Neural cell (in vitro differentiated cells): ENCODE measurements around the gene IMPACT. TPM values are rescaled to one million over a fixed set of nuclear protein-coding genes. Genes with fewer than 3 reads are reported as not detected.

Source experiments
- H2AFZ ChIP-seq: fragments of 200-600, 300-800 bp; sonication (generic), shearing (Covaris generic); 2 replicates; pipeline ENCODE4 v1.6.0; 2014; ENCODE audit warnings: low read depth, mild to moderate bottlenecking, antibody characterized with exemption, low read length, moderate library complexity
- H3F3A ChIP-seq: fragments of 200-600 bp; shearing (Covaris generic); 2 replicates; pipeline ENCODE4 v1.6.1; 2016; ENCODE audit warnings: mild to moderate bottlenecking, moderate library complexity, mixed read lengths, antibody characterized with exemption, low read length; ENCODE audit not compliant: insufficient read depth, poor library complexity, severe bottlenecking
- H3K27ac ChIP-seq: fragments of 200-600, 300-800 bp; sonication (generic), shearing (Covaris generic); 2 replicates; pipeline ENCODE4 v1.5.1; 2014; ENCODE audit warnings: mild to moderate bottlenecking, low read length, moderate library complexity
- H3K27me3 ChIP-seq: fragments of 300-800, 200-600 bp; sonication (generic), shearing (Covaris generic); 2 replicates; pipeline ENCODE4 v1.6.0; 2014; ENCODE audit warnings: mild to moderate bottlenecking, low read depth, low read length, moderate library complexity; ENCODE audit not compliant: insufficient read depth
- H3K36me3 ChIP-seq: fragments of 300-800, 200-600 bp; sonication (generic), shearing (Covaris generic); 2 replicates; pipeline ENCODE4 v1.5.1; 2014; ENCODE audit warnings: mild to moderate bottlenecking, antibody characterized with exemption, low read length, moderate library complexity; ENCODE audit not compliant: insufficient read depth
- H3K4me2 ChIP-seq: fragments of 300-800, 200-600 bp; sonication (generic), shearing (Covaris generic); 2 replicates; pipeline ENCODE4 v1.6.0; 2014; ENCODE audit warnings: mild to moderate bottlenecking, low read length
- H3K4me3 ChIP-seq: fragments of 300-800, 200-600 bp; sonication (generic), shearing (Covaris generic); 2 replicates; pipeline ENCODE4 v1.5.1; 2014; ENCODE audit warnings: mild to moderate bottlenecking, low read length, moderate library complexity
- H3K79me2 ChIP-seq: fragments of 200-600 bp; shearing (Covaris generic); replicated peaks from 2 replicates; pipeline ENCODE4 v1.6.0; 2014; ENCODE audit warnings: mild to moderate bottlenecking, low read length, moderate library complexity; ENCODE audit not compliant: insufficient read depth
- H3K9ac ChIP-seq: fragments of 300-800, 200-600 bp; sonication (generic), shearing (Covaris generic); 2 replicates; pipeline ENCODE4 v1.6.1; 2016; ENCODE audit warnings: mild to moderate bottlenecking, low read length, mixed read lengths
- H3K9me2 ChIP-seq: fragments of 200-600 bp; shearing (Covaris generic); 2 replicates; pipeline ENCODE4 v1.6.1; 2016; ENCODE audit warnings: mild to moderate bottlenecking, low read length, mixed read lengths; ENCODE audit not compliant: insufficient read depth
- H3K9me3 ChIP-seq: fragments of 200-600, 300-800 bp; sonication (generic), shearing (Covaris generic); 2 replicates; pipeline ENCODE4 v1.6.1; 2016; ENCODE audit warnings: mild to moderate bottlenecking, mixed run types, low read length, moderate library complexity, mixed read lengths
- H4K20me1 ChIP-seq: fragments of 200-600 bp; shearing (Covaris generic); 2 replicates; pipeline ENCODE4 v1.6.1; 2016; ENCODE audit warnings: mild to moderate bottlenecking, mixed run types; ENCODE audit not compliant: insufficient read depth
- CTCF ChIP-seq: fragments of 450-650 bp; IDR thresholded peaks from 2 replicates; pipeline ENCODE4 v1.5.1; 2014; ENCODE audit warnings: antibody characterized with exemption, mild to moderate bottlenecking, moderate library complexity; ENCODE audit not compliant: poor library complexity, severe bottlenecking
- EP300 ChIP-seq: fragments of 450-650 bp; conservative IDR thresholded peaks from 2 replicates; pipeline ENCODE4 v1.6.1; 2014; ENCODE audit warnings: antibody characterized with exemption, mild to moderate bottlenecking, moderate library complexity; ENCODE audit not compliant: poor library complexity, severe bottlenecking
- EZH2 ChIP-seq: fragments of 200-600, 300-800 bp; shearing (Covaris generic), sonication (generic); IDR thresholded peaks from 2 replicates; pipeline ENCODE4 v1.6.1; 2014; ENCODE audit warnings: antibody characterized with exemption, low read length, borderline replicate concordance, mild to moderate bottlenecking; ENCODE audit not compliant: insufficient read depth, poor library complexity, severe bottlenecking
- MXI1 ChIP-seq: fragments of 450-650 bp; conservative IDR thresholded peaks from 2 replicates; pipeline ENCODE4 v1.6.1; 2014; ENCODE audit warnings: antibody characterized with exemption, mild to moderate bottlenecking; ENCODE audit not compliant: poor library complexity, severe bottlenecking
- POLR2AphosphoS5 ChIP-seq: IDR thresholded peaks from 2 replicates; pipeline ENCODE4 v1.6.1; 2012
- RAD21 ChIP-seq: fragments of 450-650 bp; conservative IDR thresholded peaks from 2 replicates; pipeline ENCODE4 v1.6.1; 2014; ENCODE audit warnings: antibody characterized with exemption, mild to moderate bottlenecking, moderate library complexity
- REST ChIP-seq: IDR thresholded peaks from 2 replicates; pipeline ENCODE4 v1.6.1; 2012; ENCODE audit warnings: borderline replicate concordance
- SMC3 ChIP-seq: fragments of 450-650 bp; conservative IDR thresholded peaks from 2 replicates; pipeline ENCODE4 v1.6.1; 2014; ENCODE audit warnings: antibody characterized with exemption, mild to moderate bottlenecking, moderate library complexity; ENCODE audit not compliant: poor library complexity
- TAF1 ChIP-seq: IDR thresholded peaks from 2 replicates; pipeline ENCODE4 v1.6.1; 2012; ENCODE audit warnings: low read depth
- polyA plus RNA-seq: library from polyadenylated mRNA; depleted of rRNA; stranded (reverse); fragments of >200 nt; gene quantifications from 2 replicates; pipeline ENCODE4 v1.2.3, GENCODE V29; 2014

IMPACT gene
- polyA plus RNA-seq, 1 donor from 2014 or later = 31.1 TPM

GRCh38 chr18:24427484-24427883, 1.0 kb downstream of the IMPACT start:
- H3K9me2 ChIP-seq = no peaks in the 10 kb centered on the region
- H3F3A ChIP-seq = no peaks in the 10 kb centered on the region
- H3K79me2 ChIP-seq = no peaks in the 10 kb centered on the region
- H4K20me1 ChIP-seq = no peaks in the 10 kb centered on the region
- H3K4me3 ChIP-seq = peak overlapping the region; percentile 86
- H3K4me2 ChIP-seq = peak overlapping the region; percentile 50
- no peak for TF ChIP-seq TAF1
- no peak for TF ChIP-seq EZH2
- TF ChIP-seq POLR2AphosphoS5 = no peak
- TF ChIP-seq RAD21 = no peak
- TF ChIP-seq REST = no peak
- no peak for TF ChIP-seq SMC3
- TF ChIP-seq CTCF = no peak
- TF ChIP-seq MXI1 = no peak
- no peak for TF ChIP-seq EP300
- peak overlapping the region; percentile 70 for H3K27ac ChIP-seq
- H3K9me3 ChIP-seq = no peaks in the 10 kb centered on the region
- no peaks in the 10 kb centered on the region for H3K27me3 ChIP-seq
- H2AFZ ChIP-seq = no peak overlapping the region
- H3K36me3 ChIP-seq = no peaks in the 10 kb centered on the region
- H3K9ac ChIP-seq = peak overlapping the region; percentile 78

- no peaks in the 10 kb centered on the region for H3K9me2 ChIP-seq
- H4K20me1 ChIP-seq = no peaks in the 10 kb centered on the region
- no peak overlapping the region for H2AFZ ChIP-seq
- peak overlapping the region; percentile 50 for H3K4me2 ChIP-seq
- H3K27me3 ChIP-seq = no peaks in the 10 kb centered on the region
- H3K9me3 ChIP-seq = no peaks in the 10 kb centered on the region
- peak overlapping the region; percentile 86 for H3K4me3 ChIP-seq
- no peaks in the 10 kb centered on the region for H3K79me2 ChIP-seq
- H3K9ac ChIP-seq = no peak overlapping the region
- TF ChIP-seq SMC3 = no peak
- TF ChIP-seq REST = no peak
- TF ChIP-seq TAF1 = no peak
- TF ChIP-seq CTCF = peak; percentile 43
- no peak for TF ChIP-seq EP300
- no peak for TF ChIP-seq RAD21
- no peak for TF ChIP-seq POLR2AphosphoS5
- no peaks in the 10 kb centered on the region for H3K36me3 ChIP-seq
- H3K27ac ChIP-seq = no peak overlapping the region
- no peaks in the 10 kb centered on the region for H3F3A ChIP-seq
These were observed 2.2 kb downstream of the IMPACT start for GRCh38 chr18:24428709-24429108.
